ENCODE measurements around the gene LIN54.
"Not testable (repeated sequence)": the region's sequence is repeated elsewhere in the genome, so short reads cannot be mapped to it uniquely, and the experiment has no call there.

The LIN54 gene

GRCh38 chr4:83010522-83011318 lies at the start of gene LIN54:
LIN54 (minus strand) TSS chr4:83010823; CDS start chr4:82984844, 25,979 bp downstream.
- DNase-seq (ENCODE audit: low read depth) = peak; percentile 61

GRCh38 chr4:83054928-83055327 lies 44.3 kb upstream of the LIN54 start:
- DNase-seq (ENCODE audit: low read depth) = no peak

GRCh38 chr4:83048781-83049180 lies 38.2 kb upstream of the LIN54 start:
- not testable (repeated sequence) for DNase-seq (ENCODE audit: low read depth)

GRCh38 chr4:83046693-83047473 lies 36.3 kb upstream of the LIN54 start:
- no peak for DNase-seq (ENCODE audit: low read depth)

DNA sequence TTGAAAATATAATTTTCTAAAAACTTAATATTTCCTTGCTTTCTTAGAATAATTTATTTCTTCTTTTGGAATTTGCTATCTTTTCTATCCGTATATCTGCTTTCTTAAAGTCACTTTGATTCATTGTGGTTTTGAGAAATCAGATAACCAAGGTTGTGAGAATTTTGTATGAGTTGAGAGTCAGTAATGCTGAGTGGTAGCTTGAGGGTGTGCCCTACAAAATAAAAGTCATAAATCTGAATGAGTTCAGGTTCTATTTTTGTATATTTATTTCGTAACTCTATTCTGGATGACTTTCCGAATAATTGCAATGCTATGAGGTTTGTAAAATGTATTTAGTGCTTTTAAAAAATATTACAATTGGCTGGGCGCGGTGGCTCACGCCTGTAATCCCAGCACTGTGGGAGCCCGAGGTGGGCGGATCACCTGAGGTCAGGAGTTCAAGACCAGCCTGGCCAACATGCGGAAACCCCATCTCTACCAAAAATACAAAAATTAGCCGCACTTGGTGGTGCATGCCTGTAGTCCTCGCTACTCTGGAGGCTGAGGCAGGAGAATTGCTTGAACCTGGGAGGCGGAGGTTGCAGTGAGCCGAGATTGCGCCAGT lies 33.3 kb upstream of the LIN54 start:
- no peak for DNase-seq (ENCODE audit: low read depth)

GRCh38 chr4:83043157-83043556 lies 32.5 kb upstream of the LIN54 start:
- DNase-seq (ENCODE audit: low read depth) = not testable (repeated sequence)

GRCh38 chr4:83040269-83040668 lies 29.6 kb upstream of the LIN54 start:
- no peak for DNase-seq (ENCODE audit: low read depth)

DNA sequence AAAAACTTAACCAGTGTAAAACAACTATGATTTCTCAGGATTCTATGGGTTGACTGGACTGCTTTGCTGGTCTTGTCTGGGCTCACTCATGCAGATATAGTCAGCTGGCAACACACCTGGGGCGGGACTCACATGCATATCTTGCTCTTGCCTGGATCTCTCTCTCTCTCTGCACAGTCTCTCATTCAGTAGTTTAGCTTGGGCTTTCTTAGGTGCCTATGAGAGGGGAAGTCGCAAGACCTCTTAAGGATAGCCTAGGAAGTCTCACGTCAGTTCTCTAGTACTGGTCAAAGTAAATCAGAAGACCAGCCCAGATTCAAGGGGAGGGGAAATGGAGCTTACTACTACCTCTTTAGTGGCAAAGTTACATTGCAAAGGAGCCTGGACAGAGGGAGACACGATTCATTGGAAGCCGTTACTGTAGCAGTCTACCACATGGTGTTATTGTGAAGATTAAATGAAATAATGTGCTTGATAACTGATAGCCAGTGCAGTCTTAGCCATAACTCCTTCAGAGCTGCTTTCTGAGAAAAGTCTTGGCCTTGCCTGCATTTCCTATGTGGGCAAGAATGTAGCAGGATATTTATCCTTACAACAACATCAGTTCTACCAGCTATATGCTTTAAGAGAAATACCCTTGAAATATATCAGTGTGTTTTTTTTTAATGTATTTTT lies 26.5 kb upstream of the LIN54 start:
- no peak for DNase-seq (ENCODE audit: low read depth)

- peak; percentile 69 for DNase-seq (ENCODE audit: low read depth)
These were observed 24.2 kb upstream of the LIN54 start, which contains the start of gene COPS4 for GRCh38 chr4:83034630-83035494. COPS4 (plus strand) TSS chr4:83035183; CDS start chr4:83035225, 42 bp downstream.

DNA sequence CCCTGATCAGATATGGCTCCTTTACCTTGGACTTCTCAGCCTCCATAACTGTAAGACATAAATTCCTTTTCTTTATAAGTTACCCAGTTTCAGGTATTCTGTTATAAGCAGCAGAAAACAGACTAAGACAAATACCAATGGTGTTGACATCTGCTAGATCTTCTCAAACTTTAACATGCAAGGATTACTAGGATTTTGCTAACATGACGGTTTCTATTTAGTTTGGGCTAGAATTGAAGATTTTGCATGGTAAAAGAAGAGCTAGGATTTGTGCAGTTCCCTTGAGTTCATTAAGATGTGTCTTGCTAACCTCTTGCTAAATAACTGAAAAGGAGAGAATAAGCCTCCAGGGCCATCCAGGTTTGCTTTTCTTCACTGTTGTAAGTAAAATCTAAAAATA lies 19.1 kb upstream of the LIN54 start:
- no peak for DNase-seq (ENCODE audit: low read depth)

- no peak for DNase-seq (ENCODE audit: low read depth)
These were observed 18.4 kb upstream of the LIN54 start for GRCh38 chr4:83028976-83029375.

DNA sequence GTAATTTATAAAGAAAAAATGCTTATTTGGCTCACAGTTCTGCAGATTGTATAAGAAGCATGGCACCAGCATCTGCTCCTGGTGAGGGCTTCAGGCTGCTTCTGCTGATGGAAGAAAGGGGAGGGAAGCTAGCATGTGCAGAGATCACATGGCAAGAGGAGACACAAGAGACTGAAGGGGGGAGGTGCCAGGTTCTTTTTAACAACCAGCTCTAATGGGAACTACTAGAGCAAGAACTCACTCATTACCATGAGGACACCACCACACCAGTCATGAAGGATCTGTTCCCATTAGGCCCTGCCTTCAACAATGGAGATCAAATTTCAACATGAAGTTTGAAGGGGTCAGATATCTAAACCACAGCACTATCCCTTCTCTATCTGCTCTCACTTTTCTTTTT lies 14.9 kb upstream of the LIN54 start:
- DNase-seq (ENCODE audit: low read depth) = no peak

- no peak for DNase-seq (ENCODE audit: low read depth)
These were observed 13.6 kb upstream of the LIN54 start for GRCh38 chr4:83024233-83024632.

DNA sequence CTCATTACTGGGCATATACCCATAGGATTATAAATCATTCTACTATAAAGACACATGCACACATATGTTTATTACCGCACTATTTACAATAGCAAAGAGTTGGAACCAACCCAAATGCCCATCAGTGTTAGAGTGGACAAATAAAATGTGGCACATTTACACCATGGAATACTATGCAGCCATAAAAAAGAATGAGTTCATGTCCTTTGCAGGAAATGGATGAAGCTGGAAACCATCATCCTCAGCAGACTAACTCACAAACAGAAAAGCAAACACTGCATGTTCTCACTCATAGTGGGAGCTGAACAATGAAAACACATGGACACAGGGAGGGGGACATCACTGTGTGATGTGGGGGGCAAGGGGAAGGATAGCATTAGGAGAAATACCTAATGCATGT lies 13.0 kb upstream of the LIN54 start:
- DNase-seq (ENCODE audit: low read depth) = not testable (repeated sequence)

DNA sequence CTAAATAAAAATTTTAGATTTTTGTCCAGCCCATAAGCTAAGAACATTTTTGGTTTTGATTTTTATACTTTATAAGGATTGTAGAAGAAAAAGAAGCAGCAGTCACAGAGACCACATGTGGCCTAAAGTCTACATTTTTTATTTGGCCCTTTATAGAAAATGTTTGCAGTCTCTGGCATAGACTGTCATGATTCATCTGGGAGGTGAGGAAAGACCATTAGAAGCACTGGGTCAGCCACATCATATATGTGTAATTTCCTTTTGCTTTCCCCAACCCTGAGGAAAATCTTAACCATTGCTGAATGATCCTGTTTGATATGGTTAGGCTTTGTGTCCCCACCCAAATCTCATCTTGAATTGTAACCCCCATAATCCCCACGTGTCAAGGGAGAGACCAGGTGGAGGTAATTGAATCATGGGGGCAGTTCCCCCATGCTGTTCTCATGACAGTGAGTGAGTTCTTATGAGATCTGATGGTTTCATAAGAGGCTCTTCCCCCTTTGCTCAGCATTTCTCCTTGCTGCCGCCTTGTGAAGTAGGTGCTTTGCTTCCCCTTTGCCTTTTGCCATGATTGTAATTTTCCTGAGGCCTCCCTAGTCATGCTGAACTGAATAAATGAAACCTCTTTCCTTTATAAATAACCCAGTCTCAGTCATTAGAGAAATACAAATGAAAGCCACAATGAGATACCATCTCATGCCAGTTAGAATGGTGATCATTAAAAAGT lies 12.3 kb upstream of the LIN54 start:
- DNase-seq (ENCODE audit: low read depth) = no peak

DNA sequence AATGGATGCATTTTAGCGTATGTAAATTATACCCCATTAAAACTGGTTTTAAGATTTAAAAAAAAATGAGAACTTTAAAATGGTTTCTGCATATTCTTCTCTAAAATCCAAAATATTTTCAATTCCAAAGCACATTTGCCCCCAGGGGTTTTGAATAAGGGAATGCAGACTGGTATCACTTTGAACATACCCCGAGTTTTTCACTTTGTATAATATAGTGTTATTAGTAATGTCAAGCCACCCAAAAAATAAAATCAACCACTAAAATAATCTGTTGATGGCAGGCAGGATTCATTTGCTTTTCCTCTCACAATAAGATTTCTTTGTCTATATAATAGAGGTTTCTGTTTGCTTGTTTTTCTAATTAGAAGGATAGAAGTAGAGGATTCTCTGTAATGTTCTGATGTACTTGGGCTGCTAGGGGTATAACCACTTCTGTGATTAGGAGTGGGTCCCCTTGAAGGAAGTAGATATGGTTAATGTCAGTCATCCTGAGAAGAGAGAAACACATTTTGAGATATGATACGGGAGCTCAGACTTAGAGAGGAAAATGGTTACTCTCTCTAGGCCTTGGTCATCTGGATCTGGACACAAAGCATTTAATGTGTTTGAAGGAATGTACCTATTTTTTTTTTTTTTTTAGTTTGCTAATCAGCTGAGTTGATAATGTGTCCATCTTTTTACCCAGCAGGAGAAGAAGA lies 9.3 kb upstream of the LIN54 start:
- DNase-seq (ENCODE audit: low read depth) = no peak

DNA sequence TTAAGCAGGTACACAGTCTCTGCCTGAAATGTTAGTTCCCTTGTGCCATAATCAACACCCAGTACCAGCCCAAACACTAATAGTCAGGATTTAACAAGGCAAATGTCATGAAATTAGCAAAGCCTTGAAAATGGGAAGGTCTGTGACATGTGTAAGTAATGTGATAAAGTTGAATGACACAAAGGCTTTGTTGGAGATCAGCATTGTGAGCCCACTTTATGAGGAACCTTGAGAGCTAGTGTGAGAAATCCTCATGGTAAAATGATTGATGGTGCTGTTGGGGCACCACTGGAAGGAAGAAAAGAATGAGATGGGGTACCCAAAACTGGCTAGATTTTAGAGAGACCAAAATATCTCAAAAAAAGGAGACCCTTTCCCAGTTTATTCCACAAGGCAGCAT lies 3.3 kb upstream of the LIN54 start:
- no peak for DNase-seq (ENCODE audit: low read depth)

- no peak for DNase-seq (ENCODE audit: low read depth)
These were observed 2.8 kb upstream of the LIN54 start for GRCh38 chr4:83013420-83013867.

DNA sequence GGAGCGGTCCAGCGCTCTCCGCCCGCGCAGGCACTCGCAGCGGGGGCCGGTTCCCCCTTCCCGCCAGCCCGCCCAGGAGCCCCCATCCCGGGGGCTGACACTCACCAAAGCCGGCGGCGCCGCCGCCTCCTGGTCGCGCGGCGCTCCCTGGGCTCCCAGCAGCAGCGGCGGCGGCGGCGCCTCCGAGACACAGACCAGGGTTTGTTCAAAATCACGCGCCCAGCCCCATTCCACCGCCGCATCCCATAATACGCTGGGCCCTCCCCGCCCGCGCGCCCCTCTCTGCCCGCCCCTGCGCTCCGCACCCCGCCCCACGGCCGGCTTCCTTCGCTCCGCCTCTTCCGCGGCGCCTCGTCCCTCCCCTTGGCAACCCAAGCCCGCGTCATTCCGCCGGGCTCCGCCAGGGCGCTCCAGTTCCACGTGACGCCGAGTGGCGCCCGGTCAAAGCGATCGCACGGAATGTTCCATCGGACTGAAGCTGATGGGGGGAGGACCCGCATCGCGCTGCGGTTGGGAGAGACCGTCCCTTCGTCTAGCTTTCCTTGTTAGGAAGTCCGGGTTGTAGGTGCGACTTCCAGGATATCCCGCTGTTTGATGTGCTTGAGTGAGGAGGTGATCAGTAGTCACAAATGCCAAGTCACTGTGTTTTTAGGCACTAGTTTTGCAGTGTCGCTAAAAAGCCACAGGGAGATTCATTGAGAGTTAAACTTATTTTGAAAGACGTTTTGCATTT lies 2.2 kb upstream of the LIN54 start:
- DNase-seq (ENCODE audit: low read depth) = peak; percentile 91
